ENCODE measurements around the gene PIPOX.

PIPOX gene

GRCh38 chr17:29103341-29103740 lies 60.4 kb downstream of the PIPOX start:
- no peak for DNase-seq
